ENCODE data around the gene GJB4. TPM values are rescaled to one million over a fixed set of nuclear protein-coding genes. Genes with fewer than 3 reads are reported as not detected.
A peak's percentile ranks its signal among the peaks of the same experiment; 100 is the strongest.
"Not testable (repeated sequence)": the region's sequence is repeated elsewhere in the genome, so short reads cannot be mapped to it uniquely, and the experiment has no call there.

The GJB4 gene
- total RNA-seq, 1 experiment from 2014 or later, result 0.07 TPM

GRCh38 chr1:34730485-34730884 lies 29.1 kb upstream of the GJB4 start (continued):
- TF ChIP-seq AFF4 (CRISPR knock-in tag; IDR thresholded peaks at IDR 0.05; ENCODE audit: borderline replicate concordance), result no peak
- TF ChIP-seq ZBTB43 (CRISPR knock-in tag; IDR thresholded peaks at IDR 0.05), result no peak
- TF ChIP-seq FOXJ3 (CRISPR knock-in tag; IDR thresholded peaks at IDR 0.05; ENCODE audit: borderline replicate concordance), result no peak

GRCh38 chr1:34732831-34733230 lies 26.7 kb upstream of the GJB4 start:
- POLR2A ChIA-PET, result not testable (repeated sequence)

GRCh38 chr1:34736692-34737091 lies 22.8 kb upstream of the GJB4 start:
- no peak for DNase-seq (ENCODE audit: low spot score)
- ChIA-PET POLR2A (no interaction called here), CTCF (no interaction called here)
- TF ChIP-seq CREB1 (CRISPR knock-in tag; IDR thresholded peaks at IDR 0.05) (no peak), TEAD4 (CRISPR knock-in tag; IDR thresholded peaks at IDR 0.05) (no peak)
- ATAC-seq, result no peak
- H3K9me3 Mint-ChIP-seq, result no peaks in the 10 kb centered on the region
- H3K27me3 Mint-ChIP-seq (ENCODE audit: low read depth), result no peaks in the 10 kb centered on the region
- no peak overlapping the region for H3K4me3 Mint-ChIP-seq
- no peaks in the 10 kb centered on the region for H3K36me3 Mint-ChIP-seq
- H3K27ac Mint-ChIP-seq, result no peak overlapping the region
- H3K4me1 Mint-ChIP-seq, result peaks cover 9% of the 10 kb centered on the region

More at GRCh38 chr1:34732831-34733230, 26.7 kb upstream of the GJB4 start:
- not testable (repeated sequence) for H3K9me3 Mint-ChIP-seq; H3K27me3 Mint-ChIP-seq (ENCODE audit: low read depth); H3K4me1 Mint-ChIP-seq; H3K36me3 Mint-ChIP-seq; DNase-seq (ENCODE audit: low spot score); H3K27ac Mint-ChIP-seq; ATAC-seq; H3K4me3 Mint-ChIP-seq
- CTCF ChIA-PET, result interaction anchor here (1.3 kb wide), 1 partner anchor 10 kb away, joined by 6 read pairs; no protein-coding TSS in a partner anchor

GRCh38 chr1:34737236-34737635 lies 22.3 kb upstream of the GJB4 start:
- H3K27me3 Mint-ChIP-seq (ENCODE audit: low read depth); H3K36me3 Mint-ChIP-seq; H3K9me3 Mint-ChIP-seq; POLR2A ChIA-PET; DNase-seq (ENCODE audit: low spot score); ATAC-seq; H3K4me3 Mint-ChIP-seq; H3K27ac Mint-ChIP-seq; H3K4me1 Mint-ChIP-seq: not testable (repeated sequence)
- CTCF ChIA-PET, result interaction anchor here (0.6 kb wide), 1 partner anchor 9 kb away, joined by 3 read pairs; no protein-coding TSS in a partner anchor

GRCh38 chr1:34739613-34740012 lies 19.9 kb upstream of the GJB4 start:
- H3K27ac Mint-ChIP-seq, result no peak overlapping the region
- H3K9me3 Mint-ChIP-seq, result no peaks in the 10 kb centered on the region
- TF ChIP-seq RORB (CRISPR knock-in tag; IDR thresholded peaks at IDR 0.05) (no peak), PRDM15 (CRISPR knock-in tag; IDR thresholded peaks at IDR 0.05) (peak; percentile 71), USF1 (CRISPR knock-in tag; IDR thresholded peaks at IDR 0.05) (no peak), E2F4 (CRISPR knock-in tag; IDR thresholded peaks at IDR 0.05; ENCODE audit: borderline replicate concordance, low read depth) (no peak)
- ATAC-seq (no peak), DNase-seq (ENCODE audit: low spot score) (no peak)
- ChIA-PET POLR2A (interaction anchor here (0.5 kb wide), 1 partner anchor 1119 kb away, joined by 3 read pairs; no protein-coding TSS in a partner anchor), CTCF (interaction anchor here (1.0 to 1.7 kb wide), 3 partner anchors 15 to 626 kb away, joined by 3 to 5 read pairs (median 4); partner anchors contain the start of gene GJB5)
- H3K27me3 Mint-ChIP-seq (ENCODE audit: low read depth), result peaks cover 8% of the 10 kb centered on the region
- no peaks in the 10 kb centered on the region for H3K36me3 Mint-ChIP-seq
- peaks cover 9% of the 10 kb centered on the region for H3K4me1 Mint-ChIP-seq
- no peak overlapping the region for H3K4me3 Mint-ChIP-seq
